WTC11 (cell line): ENCODE measurements around the gene PTPRN2. TPM values are rescaled to one million over a fixed set of nuclear protein-coding genes. Genes with fewer than 3 reads are reported as not detected.

ENCODE experiments used
- ATAC-seq: fragments of 200-7000 bp; cut with Tn5 transposase; 2 replicates; pipeline ENCODE4 v1.10.0; 2021; ENCODE audit warnings: mild to moderate bottlenecking, moderate library complexity
- CTCF ChIA-PET: fragments of 300-600 bp; sonication (Branson Sonifier 250); formaldehyde crosslinking; loops from one replicate; lab custom pipeline; 2021; ENCODE audit warnings: antibody characterized with exemption; lab: Charles Lee
- POLR2A ChIA-PET: fragments of 350-600 bp; sonication (Branson Sonifier 250); formaldehyde crosslinking; loops from one replicate; lab custom pipeline; 2021; ENCODE audit warnings: antibody characterized with exemption; lab: Charles Lee
- DNase-seq: peaks from one replicate; pipeline ENCODE4 v3.0.0; 2021; ENCODE audit warnings: low spot score
- H3K27ac Mint-ChIP-seq: 2 replicates; pipeline ENCODE4 v1.8.0; 2021; ENCODE audit warnings: mixed read lengths
- H3K27me3 Mint-ChIP-seq: 2 replicates; pipeline ENCODE4 v1.8.0; 2021; ENCODE audit warnings: low read depth, mild to moderate bottlenecking, moderate library complexity, mixed read lengths
- H3K36me3 Mint-ChIP-seq: 2 replicates; pipeline ENCODE4 v1.8.0; 2021; ENCODE audit warnings: mixed read lengths
- H3K4me1 Mint-ChIP-seq: 2 replicates; pipeline ENCODE4 v1.8.0; 2022; ENCODE audit warnings: mixed read lengths
- H3K4me3 Mint-ChIP-seq: 2 replicates; pipeline ENCODE4 v1.8.0; 2021; ENCODE audit warnings: mild to moderate bottlenecking, moderate library complexity, mixed read lengths
- H3K9me3 Mint-ChIP-seq: 2 replicates; pipeline ENCODE4 v1.8.0; 2021; ENCODE audit warnings: mixed read lengths
- CREB1 ChIP-seq: sonication (generic); formaldehyde crosslinking; IDR thresholded peaks from 2 replicates; pipeline ENCODE4 v1.8.0; 2023; ENCODE audit warnings: mild to moderate bottlenecking, missing genetic modification reagents
- CREM ChIP-seq: sonication (generic); formaldehyde crosslinking; IDR thresholded peaks from 2 replicates; pipeline ENCODE4 v1.8.1; 2022; ENCODE audit warnings: mild to moderate bottlenecking, missing genetic modification reagents, moderate library complexity
- EMX1 ChIP-seq: fragments of 250-450 bp; sonication (Bioruptor Pico); IDR thresholded peaks from 2 replicates; pipeline ENCODE4 v1.8.0; 2021; ENCODE audit warnings: mild to moderate bottlenecking
- ESRRA ChIP-seq: sonication (generic); formaldehyde crosslinking; IDR thresholded peaks from 2 replicates; pipeline ENCODE4 v1.8.1; 2022; ENCODE audit warnings: mild to moderate bottlenecking, missing genetic modification reagents, borderline replicate concordance
- FOXP4 ChIP-seq: sonication (generic); formaldehyde crosslinking; IDR thresholded peaks from 2 replicates; pipeline ENCODE4 v1.8.0; 2022; ENCODE audit warnings: mild to moderate bottlenecking, missing genetic modification reagents
- JUN ChIP-seq: sonication (generic); formaldehyde crosslinking; IDR thresholded peaks from 2 replicates; pipeline ENCODE4 v1.8.0; 2023; ENCODE audit warnings: mild to moderate bottlenecking, missing genetic modification reagents
- NR1H2 ChIP-seq: sonication (generic); formaldehyde crosslinking; IDR thresholded peaks from 2 replicates; pipeline ENCODE4 v1.9.0; 2021; ENCODE audit warnings: mild to moderate bottlenecking, moderate library complexity, missing genetic modification reagents
- OVOL2 ChIP-seq: fragments of 250-450 bp; sonication (Bioruptor Pico); IDR thresholded peaks from 2 replicates; pipeline ENCODE4 v1.9.0; 2021; ENCODE audit warnings: mild to moderate bottlenecking, borderline replicate concordance
- PRDM15 ChIP-seq: sonication (generic); formaldehyde crosslinking; IDR thresholded peaks from 2 replicates; pipeline ENCODE4 v1.8.0; 2022; ENCODE audit warnings: missing genetic modification reagents
- PRRX2 ChIP-seq: fragments of 250-450 bp; sonication (Bioruptor Pico); IDR thresholded peaks from 2 replicates; pipeline ENCODE4 v1.8.0; 2021; ENCODE audit warnings: mild to moderate bottlenecking
- SOX15 ChIP-seq: fragments of 250-450 bp; sonication (Bioruptor Pico); IDR thresholded peaks from 2 replicates; pipeline ENCODE4 v1.9.0; 2021; ENCODE audit warnings: mild to moderate bottlenecking
- SP1 ChIP-seq: sonication (generic); formaldehyde crosslinking; conservative IDR thresholded peaks from 2 replicates; pipeline ENCODE4 v1.8.1; 2022; ENCODE audit warnings: missing genetic modification reagents
- TEAD1 ChIP-seq: sonication (generic); formaldehyde crosslinking; IDR thresholded peaks from 2 replicates; pipeline ENCODE4 v1.8.0; 2022; ENCODE audit warnings: mild to moderate bottlenecking, missing genetic modification reagents
- TEAD4 ChIP-seq: sonication (generic); formaldehyde crosslinking; IDR thresholded peaks from 2 replicates; pipeline ENCODE4 v1.8.0; 2022; ENCODE audit warnings: mild to moderate bottlenecking, missing genetic modification reagents
- ZMAT4 ChIP-seq: fragments of 250-450 bp; sonication (Bioruptor Pico); IDR thresholded peaks from 2 replicates; pipeline ENCODE4 v1.9.0; 2021; ENCODE audit warnings: mild to moderate bottlenecking
- ZNF263 ChIP-seq: sonication (generic); formaldehyde crosslinking; IDR thresholded peaks from 2 replicates; pipeline ENCODE4 v1.8.1; 2022; ENCODE audit warnings: low read depth, mild to moderate bottlenecking, moderate library complexity, missing genetic modification reagents
- ZNF423 ChIP-seq: fragments of 250-450 bp; sonication (Bioruptor Pico); IDR thresholded peaks from 2 replicates; pipeline ENCODE4 v2.1.2; 2022; ENCODE audit warnings: mild to moderate bottlenecking, moderate library complexity
- total RNA-seq: library from RNA; stranded (reverse); gene quantifications from 3 replicates; pipeline ENCODE4 v1.2.3, GENCODE V29; 2021
- TF ChIP-seq, protein P1 (sequence below): sonication (generic); formaldehyde crosslinking; IDR thresholded peaks from 2 replicates; pipeline ENCODE4 v1.8.1; 2022; ENCODE audit warnings: low read depth, missing genetic modification reagents, borderline replicate concordance
- TF ChIP-seq, protein P2 (sequence below): sonication (generic); formaldehyde crosslinking; IDR thresholded peaks from 2 replicates; pipeline ENCODE4 v1.8.0; 2022; ENCODE audit warnings: mild to moderate bottlenecking, missing genetic modification reagents
- TF ChIP-seq, protein P3 (sequence below): sonication (generic); formaldehyde crosslinking; IDR thresholded peaks from 2 replicates; pipeline ENCODE4 v1.8.1; 2023; ENCODE audit warnings: mild to moderate bottlenecking, missing genetic modification reagents

PTPRN2 gene
- total RNA-seq, 1 experiment from 2014 or later, result 4.7 TPM

GRCh38 chr7:157731126-157731525 is 856.5 kb downstream of the PTPRN2 start:
- no peak overlapping the region for H3K27ac Mint-ChIP-seq
- no peaks in the 10 kb centered on the region for H3K4me1 Mint-ChIP-seq
- peaks cover 23% of the 10 kb centered on the region for H3K9me3 Mint-ChIP-seq
- H3K27me3 Mint-ChIP-seq, result peaks cover 13% of the 10 kb centered on the region
- CTCF ChIA-PET, result no interaction called here
- DNase-seq (no peak), ATAC-seq (no peak)
- H3K36me3 Mint-ChIP-seq, result peaks cover 25% of the 10 kb centered on the region
- H3K4me3 Mint-ChIP-seq, result no peak overlapping the region
- TF ChIP-seq FOXP4 (CRISPR knock-in tag) (no peak), JUN (CRISPR knock-in tag) (no peak), ZNF423 (CRISPR knock-in tag) (no peak), CREB1 (no peak), OVOL2 (CRISPR knock-in tag) (no peak), SOX15 (CRISPR knock-in tag) (no peak), ESRRA (CRISPR knock-in tag) (no peak), ZMAT4 (CRISPR knock-in tag) (no peak), ZNF263 (CRISPR knock-in tag) (no peak)
- TF ChIP-seq, protein P1, sequence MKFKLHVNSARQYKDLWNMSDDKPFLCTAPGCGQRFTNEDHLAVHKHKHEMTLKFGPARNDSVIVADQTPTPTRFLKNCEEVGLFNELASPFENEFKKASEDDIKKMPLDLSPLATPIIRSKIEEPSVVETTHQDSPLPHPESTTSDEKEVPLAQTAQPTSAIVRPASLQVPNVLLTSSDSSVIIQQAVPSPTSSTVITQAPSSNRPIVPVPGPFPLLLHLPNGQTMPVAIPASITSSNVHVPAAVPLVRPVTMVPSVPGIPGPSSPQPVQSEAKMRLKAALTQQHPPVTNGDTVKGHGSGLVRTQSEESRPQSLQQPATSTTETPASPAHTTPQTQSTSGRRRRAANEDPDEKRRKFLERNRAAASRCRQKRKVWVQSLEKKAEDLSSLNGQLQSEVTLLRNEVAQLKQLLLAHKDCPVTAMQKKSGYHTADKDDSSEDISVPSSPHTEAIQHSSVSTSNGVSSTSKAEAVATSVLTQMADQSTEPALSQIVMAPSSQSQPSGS, result no peak
- TF ChIP-seq, protein P2, sequence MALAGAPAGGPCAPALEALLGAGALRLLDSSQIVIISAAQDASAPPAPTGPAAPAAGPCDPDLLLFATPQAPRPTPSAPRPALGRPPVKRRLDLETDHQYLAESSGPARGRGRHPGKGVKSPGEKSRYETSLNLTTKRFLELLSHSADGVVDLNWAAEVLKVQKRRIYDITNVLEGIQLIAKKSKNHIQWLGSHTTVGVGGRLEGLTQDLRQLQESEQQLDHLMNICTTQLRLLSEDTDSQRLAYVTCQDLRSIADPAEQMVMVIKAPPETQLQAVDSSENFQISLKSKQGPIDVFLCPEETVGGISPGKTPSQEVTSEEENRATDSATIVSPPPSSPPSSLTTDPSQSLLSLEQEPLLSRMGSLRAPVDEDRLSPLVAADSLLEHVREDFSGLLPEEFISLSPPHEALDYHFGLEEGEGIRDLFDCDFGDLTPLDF (CRISPR knock-in tag), result no peak
- POLR2A ChIA-PET, result no interaction called here

- CTCF ChIA-PET, result no interaction called here
- H3K36me3 Mint-ChIP-seq, result peaks cover 25% of the 10 kb centered on the region
- ATAC-seq (no peak), DNase-seq (no peak)
- no peaks in the 10 kb centered on the region for H3K4me1 Mint-ChIP-seq
- POLR2A ChIA-PET, result no interaction called here
- peaks cover 23% of the 10 kb centered on the region for H3K9me3 Mint-ChIP-seq
- H3K27me3 Mint-ChIP-seq, result peaks cover 13% of the 10 kb centered on the region
- H3K27ac Mint-ChIP-seq, result no peak overlapping the region
- H3K4me3 Mint-ChIP-seq, result no peak overlapping the region
- TF ChIP-seq TEAD1 (no peak), PRRX2 (no peak), ZMAT4 (CRISPR knock-in tag) (no peak), NR1H2 (CRISPR knock-in tag) (no peak), PRDM15 (CRISPR knock-in tag) (no peak), EMX1 (no peak), CREM (CRISPR knock-in tag) (no peak), SP1 (CRISPR knock-in tag) (no peak), TEAD4 (no peak)
- TF ChIP-seq, protein P3, sequence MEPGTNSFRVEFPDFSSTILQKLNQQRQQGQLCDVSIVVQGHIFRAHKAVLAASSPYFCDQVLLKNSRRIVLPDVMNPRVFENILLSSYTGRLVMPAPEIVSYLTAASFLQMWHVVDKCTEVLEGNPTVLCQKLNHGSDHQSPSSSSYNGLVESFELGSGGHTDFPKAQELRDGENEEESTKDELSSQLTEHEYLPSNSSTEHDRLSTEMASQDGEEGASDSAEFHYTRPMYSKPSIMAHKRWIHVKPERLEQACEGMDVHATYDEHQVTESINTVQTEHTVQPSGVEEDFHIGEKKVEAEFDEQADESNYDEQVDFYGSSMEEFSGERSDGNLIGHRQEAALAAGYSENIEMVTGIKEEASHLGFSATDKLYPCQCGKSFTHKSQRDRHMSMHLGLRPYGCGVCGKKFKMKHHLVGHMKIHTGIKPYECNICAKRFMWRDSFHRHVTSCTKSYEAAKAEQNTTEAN (CRISPR knock-in tag), result no peak
- TF ChIP-seq, protein P1, result no peak
Observed at GRCh38 chr7:157730614-157731013, 857.0 kb downstream of the PTPRN2 start.
